SIG-M5 treated with dmso at 0.1 percent for 504 hours (cell line): ENCODE results near the gene IRF8.

Experiments used
- DNase-seq: peaks from one replicate; lab custom pipeline; 2025; ENCODE audit not compliant: unreplicated experiment; lab: John Stamatoyannopoulos, UW

Gene IRF8

GRCh38 chr16:85867189-85867588, 31.8 kb upstream of the IRF8 start:
- DNase-seq, result no peak

GRCh38 chr16:85868495-85868894, 30.5 kb upstream of the IRF8 start:
- DNase-seq, result no peak

GRCh38 chr16:85869206-85869605, 29.8 kb upstream of the IRF8 start:
- no peak for DNase-seq

GRCh38 chr16:85869785-85870558, 29.0 kb upstream of the IRF8 start:
- no peak for DNase-seq

- no peak for DNase-seq
These were observed 27.2 kb upstream of the IRF8 start for GRCh38 chr16:85871756-85872155.

GRCh38 chr16:85872734-85873133, 26.2 kb upstream of the IRF8 start:
- no peak for DNase-seq

GRCh38 chr16:85873153-85873552, 25.8 kb upstream of the IRF8 start:
- no peak for DNase-seq

- peak; percentile 72 for DNase-seq
These were observed 24.9 kb upstream of the IRF8 start for GRCh38 chr16:85874031-85874430.

- DNase-seq, result no peak
These were observed 20.6 kb upstream of the IRF8 start for GRCh38 chr16:85878407-85878806.

- DNase-seq, result no peak
These were observed 20.1 kb upstream of the IRF8 start for GRCh38 chr16:85878875-85879274.

GRCh38 chr16:85879549-85879948, 19.4 kb upstream of the IRF8 start:
- DNase-seq, result no peak

GRCh38 chr16:85879975-85880831, 18.8 kb upstream of the IRF8 start:
- no peak for DNase-seq

- no peak for DNase-seq
These were observed 18.1 kb upstream of the IRF8 start for GRCh38 chr16:85880861-85881260.

GRCh38 chr16:85881436-85881835, 17.5 kb upstream of the IRF8 start:
- no peak for DNase-seq

GRCh38 chr16:85882181-85882810, 16.7 kb upstream of the IRF8 start:
- no peak for DNase-seq

GRCh38 chr16:85883813-85884212, 15.1 kb upstream of the IRF8 start:
- no peak for DNase-seq

GRCh38 chr16:85884808-85885463, 14.0 kb upstream of the IRF8 start:
- no peak for DNase-seq

- no peak for DNase-seq
These were observed 13.4 kb upstream of the IRF8 start for GRCh38 chr16:85885537-85885936.

- peak; percentile 77 for DNase-seq
These were observed 10.3 kb upstream of the IRF8 start for GRCh38 chr16:85888405-85889331.
